ENCODE data around the gene BCR.

GRCh38 chr22:23274891-23275694 lies 94.8 kb downstream of the BCR start:
- no peak for TF ChIP-seq ZNF274 (IDR thresholded peaks at IDR 0.05; ENCODE audit: low read depth, low read length)
- TF ChIP-seq YY1 (IDR thresholded peaks at IDR 0.05; ENCODE audit: insufficient read depth, insufficient read length), result no peak

Measured in NT2/D1 (cell line).